GM04503 (cell line): ENCODE data around the gene HMBS.
"Not testable (repeated sequence)": the region's sequence is repeated elsewhere in the genome, so short reads cannot be mapped to it uniquely, and the experiment has no call there.

Experiments used
- DNase-seq: peaks from one replicate; pipeline ENCODE4 v3.0.0-alpha.2; 2012; ENCODE audit warnings: low read depth

The HMBS gene

DNA sequence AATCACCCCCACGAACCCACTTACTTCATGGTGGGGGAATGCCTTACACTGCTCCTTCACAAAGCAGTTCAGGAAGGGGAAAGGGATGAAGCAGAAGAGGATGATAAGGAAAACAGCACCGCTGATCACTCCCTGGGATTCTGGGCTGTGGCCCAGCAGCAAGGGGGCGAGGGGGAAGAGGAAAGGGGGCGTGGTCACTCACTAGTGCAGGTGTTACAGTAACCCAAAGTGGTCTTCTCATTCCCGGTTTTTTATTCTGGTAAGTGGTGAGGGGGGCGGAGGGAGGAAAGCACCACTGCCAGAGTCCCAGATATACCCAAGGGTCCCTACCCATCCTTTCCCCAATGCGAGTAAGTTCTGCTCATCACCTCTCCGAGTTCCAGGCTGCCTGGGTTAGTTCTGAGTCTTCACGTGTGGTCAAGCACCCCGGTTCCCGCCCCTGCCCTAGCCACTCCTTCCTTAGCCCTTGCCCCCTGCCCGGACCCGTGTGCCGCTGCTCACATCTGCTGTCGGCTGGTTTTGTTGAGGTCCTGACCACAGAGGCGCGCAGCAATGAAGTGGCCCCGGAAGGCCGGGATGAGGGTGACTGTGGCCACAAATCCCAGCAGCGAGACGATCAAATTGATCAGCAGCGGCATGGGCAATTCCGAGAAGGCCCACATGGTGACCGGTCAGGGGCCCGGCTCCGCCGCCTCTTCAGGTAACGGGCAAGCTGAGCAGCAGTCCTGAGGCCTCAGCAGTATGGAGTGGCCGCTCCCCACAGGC, 16.5 kb downstream of the HMBS start:
- no peak for DNase-seq

DNA sequence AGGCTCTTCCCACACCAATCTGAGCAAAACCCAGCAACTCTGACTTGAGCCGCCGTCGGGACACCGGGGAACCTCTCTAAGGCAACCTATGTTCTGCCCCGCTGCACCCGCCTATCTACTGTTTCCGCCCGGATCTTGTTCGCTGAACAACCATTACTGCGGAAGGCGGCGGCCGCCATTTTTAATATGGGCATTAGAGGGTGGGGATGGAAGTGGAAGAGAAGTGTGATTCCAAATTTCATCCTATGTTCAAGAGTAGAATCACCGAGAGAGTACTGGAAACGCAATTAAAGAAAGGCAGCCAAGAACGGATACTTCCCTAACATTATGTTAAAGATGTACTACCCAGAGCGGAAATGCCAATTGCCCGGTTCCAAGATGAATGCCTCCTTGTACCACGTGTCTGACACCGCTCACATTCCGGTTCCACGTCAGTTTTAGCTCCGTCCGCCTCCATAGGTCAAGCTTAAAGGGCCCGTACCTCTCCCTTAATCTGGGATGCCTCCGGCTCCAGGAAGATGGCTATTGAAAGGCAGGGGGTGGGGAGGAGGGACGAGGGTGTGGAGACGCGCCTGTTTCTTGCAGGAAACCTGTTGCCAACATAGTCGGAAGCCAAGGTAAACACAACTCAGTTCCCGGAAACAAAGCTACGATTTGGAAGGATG, 17.2 kb downstream of the HMBS start, which contains the start of gene DPAGT1:
Gene DPAGT1 (minus strand): TSS at position 95 of the 665 bp plus-strand sequence. CDS start 198 bp downstream, outside the sequence.
- DNase-seq, result peak; percentile 88

DNA sequence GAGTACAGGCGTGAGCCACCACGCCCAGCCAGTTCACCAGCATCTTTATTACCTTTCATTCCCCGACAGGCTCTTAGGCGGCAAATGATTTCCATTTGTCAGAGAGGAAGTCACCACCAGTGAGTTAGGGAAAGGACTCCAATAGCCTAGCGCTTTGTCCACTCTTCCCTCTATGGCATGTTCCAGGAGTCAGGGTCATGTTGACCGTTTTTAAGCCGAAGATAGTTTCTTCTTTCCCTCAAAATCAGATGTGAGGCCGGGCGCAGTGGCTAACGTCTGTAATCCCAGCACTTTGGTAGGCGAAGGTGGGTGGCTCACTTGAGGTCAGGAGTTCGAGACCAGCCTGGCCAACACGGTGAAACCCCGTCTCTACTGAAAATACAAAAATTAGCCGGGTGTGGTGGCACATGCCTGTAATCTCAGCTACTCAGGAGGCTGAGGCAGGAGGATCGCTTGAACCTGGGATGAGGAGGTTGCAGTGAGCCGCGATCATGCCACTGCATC, 18.5 kb downstream of the HMBS start:
- not testable (repeated sequence) for DNase-seq

DNA sequence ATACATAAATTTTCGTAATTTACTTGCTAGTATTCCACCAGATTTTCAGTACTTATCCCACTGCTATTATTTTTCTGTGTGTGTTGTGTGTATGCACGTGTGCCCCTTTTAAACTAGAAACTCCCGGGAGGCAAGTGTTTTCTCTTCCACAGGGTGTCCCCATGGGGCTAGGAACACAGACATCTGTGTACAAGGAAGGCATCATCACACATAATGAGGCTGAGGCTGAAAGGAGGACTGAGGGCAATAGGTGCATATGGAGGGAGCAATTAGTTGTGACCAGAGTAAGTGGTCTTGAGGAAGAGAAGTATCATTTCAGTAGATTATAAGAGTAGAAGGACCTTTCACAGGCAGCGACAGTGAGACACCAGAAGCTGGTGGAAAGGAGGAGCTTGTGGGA, 19.1 kb downstream of the HMBS start:
- no peak for DNase-seq

DNA sequence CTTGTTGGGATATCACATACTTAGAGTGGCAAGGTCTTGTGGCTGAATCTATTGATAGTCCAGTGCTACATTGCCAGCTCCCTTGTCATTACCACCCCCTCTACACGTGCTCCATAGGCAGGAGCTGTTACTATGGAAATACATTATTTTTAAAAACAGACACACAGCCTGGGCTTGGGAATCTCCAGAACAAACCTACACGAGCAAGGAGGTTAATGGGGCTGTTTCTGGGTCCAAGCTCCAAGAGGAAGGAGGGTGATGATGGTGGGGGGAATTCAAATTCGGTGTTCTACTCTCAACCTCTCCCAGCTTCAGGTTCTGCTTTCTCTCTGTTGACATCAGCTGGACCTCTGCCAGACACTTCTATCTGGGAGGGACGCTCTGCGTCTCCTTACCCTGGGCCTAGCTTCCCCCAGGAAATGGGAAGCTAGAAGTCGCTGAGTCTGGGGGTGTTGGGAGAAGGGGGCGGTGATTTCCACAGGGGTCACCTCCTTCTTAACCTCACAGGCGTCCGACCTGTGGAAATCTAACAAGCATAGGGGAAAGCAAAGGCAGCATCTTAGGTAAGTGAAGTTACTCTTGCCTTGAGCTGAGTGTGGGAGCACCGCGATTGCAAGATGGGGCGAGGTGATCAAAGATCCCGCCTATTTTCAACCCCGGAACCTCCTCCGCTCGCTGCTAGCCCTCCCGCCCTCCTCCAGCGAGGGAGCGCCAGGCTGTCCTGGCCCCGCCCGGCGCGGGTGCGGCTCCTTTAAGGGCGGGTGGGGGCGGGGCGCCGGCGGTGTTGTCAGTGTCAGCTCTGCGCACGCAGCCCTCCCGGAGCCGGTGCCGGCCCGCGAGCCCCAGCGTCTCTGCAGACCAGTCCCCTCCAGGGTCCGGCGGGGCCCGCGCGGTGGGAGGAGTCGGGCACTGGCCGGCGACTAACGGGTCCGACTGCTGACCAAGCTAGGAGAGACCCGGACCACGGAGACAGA, 22.2 kb downstream of the HMBS start, which contains the start of gene C2CD2L:
Gene C2CD2L (plus strand): TSS at position 781 of the 974 bp plus-strand sequence. CDS start 398 bp downstream, outside the sequence.
- DNase-seq, result peak; percentile 49

DNA sequence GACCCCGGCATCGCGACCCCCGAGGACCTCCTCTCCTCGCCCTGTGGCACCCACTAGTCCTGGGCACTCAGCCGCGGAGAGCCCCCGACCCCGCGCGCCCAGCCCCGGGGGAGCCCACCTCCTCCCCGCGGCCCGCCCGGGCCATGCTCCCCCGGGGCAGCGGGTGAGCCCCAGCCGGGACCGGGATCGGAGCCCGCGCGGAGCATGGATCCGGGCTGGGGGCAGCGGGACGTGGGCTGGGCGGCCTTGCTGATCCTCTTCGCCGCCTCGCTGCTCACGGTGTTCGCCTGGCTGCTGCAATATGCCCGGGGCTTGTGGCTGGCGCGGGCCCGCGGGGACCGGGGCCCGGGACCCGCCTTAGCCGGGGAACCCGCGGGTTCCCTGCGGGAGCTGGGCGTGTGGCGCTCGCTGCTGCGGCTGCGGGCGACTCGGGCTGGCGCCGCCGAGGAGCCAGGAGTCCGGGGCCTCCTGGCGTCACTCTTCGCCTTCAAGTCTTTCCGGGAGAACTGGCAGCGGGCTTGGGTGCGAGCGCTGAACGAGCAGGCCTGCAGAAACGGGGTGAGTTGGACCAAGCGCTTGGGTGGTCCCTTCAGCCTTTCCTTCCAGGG, 23.0 kb downstream of the HMBS start:
- DNase-seq, result no peak

DNA sequence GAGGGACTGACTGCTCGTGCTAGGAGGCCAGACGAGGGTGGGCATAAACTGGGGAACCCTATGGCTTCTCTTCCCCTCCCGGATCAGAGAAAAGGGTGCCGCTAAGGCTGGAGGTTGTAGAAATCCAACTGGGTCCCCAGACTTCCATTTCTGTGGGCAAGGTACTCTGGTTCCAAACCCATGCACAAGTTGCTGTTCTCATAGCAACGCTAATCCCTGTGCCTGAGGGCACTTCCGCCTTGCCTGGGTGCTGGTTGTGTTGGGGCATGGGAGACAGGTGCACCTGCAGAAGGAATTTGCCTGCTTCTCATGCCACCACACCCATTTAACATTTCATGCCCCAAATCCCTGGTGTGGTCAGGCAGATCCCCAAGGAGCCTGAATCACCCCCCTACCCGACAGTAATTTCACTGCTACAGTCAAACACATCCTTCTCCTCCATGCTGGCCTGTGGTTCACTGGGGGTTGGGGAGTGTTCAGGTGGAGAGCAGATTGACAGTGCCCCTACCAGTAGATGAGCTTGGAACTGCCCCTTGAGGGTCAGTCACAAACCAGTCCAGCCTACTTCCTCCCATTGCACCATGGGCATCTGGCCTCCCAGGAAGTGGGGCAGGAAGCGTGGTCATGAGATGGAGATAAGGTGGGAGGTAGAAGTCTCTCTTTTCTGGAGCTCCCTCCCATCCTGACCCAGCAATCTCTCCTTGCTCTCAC, 23.6 kb downstream of the HMBS start:
- DNase-seq, result no peak

DNA sequence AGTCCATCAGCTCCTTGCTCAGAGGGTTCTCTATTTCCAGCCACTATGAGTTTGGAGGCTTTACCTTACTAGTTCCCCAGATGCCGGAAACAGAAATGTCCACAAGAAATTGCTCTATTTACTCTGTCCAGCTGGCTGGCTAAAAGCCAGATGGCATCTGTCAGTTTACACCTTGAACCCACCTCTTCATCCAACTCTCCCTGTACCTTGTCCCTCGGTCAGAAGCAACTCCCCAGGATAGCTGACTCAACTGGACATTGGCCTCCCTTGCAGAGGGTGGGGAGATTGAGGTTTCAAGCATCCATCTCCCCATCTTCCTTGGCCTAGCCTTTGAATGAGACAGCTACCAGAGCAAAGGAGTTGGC, 24.2 kb downstream of the HMBS start:
- no peak for DNase-seq

DNA sequence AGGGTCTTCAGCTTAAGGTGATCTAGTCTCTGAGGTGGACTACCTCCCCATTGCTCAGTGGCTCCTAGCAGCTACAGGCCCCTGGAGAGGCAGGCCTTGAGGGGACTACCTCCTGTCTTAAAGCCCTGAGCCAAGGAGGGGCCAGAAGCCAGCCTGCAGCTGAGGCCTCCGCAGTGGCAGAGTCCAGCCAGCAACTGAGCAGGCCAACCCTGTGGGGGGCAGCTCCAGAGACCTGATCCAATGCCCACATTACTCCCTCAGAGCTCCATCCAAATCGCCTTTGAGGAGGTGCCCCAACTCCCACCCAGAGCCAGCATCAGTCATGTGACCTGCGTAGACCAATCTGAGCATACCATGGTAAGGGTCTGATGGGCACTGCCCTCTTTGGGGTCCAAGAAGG, 25.2 kb downstream of the HMBS start:
- no peak for DNase-seq

DNA sequence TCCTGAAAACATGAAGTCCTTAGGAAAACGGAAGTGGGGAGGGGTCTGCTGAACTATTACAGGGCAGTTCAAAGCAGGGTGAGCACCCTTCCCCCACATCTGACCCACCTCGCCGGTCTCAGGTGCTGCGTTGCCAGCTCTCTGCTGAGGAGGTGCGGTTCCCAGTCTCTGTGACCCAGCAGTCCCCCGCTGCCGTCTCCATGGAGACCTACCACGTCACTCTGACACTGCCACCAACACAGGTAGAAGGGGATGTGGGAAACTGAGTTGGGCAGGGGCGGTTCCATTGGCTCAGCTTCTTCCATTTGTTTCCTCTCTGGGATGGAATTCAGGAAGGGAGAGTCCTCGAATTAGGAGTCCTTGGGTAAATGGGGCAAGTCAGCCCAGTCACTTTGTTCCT, 25.8 kb downstream of the HMBS start:
- no peak for DNase-seq

DNA sequence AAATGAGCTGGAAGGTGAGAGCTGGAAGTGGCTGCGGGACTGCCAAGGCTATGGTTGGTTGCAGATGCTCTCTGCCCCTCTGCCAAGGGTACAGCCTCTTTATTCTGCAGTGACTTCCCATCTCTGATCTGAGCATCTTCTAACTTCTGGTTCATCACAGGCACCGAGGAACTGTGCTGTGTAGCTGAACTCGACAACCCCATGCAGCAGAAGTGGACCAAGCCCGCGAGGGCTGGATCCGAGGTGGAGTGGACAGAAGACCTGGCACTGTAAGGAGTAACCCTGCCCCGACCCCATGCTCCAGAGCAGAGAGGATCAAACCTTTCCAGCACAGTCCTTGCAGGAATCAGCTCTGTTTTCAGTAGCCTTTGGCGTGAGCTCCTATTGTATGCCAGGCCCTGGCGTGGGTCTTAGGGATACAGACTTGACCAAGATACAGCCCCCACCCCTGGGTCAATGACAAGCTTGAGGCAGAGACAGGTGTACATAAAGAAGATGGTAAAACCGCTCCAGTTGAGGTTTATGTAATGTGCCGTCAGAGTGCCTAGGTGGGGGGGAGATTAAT, 26.8 kb downstream of the HMBS start:
- DNase-seq, result no peak

DNA sequence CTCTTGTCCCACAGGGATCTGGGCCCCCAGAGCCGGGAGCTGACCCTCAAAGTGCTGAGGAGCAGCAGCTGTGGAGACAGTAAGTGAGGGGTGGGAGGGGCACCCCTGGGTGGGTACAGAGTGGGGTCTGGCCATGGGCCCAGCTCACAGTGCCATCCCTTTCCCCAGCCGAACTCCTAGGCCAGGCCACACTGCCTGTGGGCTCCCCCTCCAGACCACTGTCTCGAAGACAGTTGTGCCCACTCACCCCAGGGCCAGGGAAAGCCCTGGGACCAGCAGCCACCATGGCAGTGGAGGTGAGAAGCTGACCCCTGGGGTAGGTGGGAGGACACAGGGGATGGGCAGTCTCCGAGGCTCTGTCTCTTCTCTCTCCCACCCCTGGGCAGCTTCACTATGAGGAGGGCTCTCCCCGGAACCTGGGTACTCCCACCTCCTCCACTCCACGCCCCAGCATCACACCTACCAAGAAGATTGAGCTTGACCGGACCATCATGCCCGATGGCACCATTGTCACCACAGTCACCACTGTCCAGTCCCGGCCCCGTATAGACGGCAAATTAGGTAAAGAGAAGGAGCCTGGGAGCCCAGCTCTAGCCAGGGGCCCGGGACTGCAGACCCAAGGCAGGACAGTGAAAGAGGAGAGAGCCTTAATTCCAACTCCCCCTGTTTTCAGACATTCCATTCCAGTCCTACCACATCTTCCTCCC, 27.8 kb downstream of the HMBS start:
- DNase-seq, result no peak

DNA sequence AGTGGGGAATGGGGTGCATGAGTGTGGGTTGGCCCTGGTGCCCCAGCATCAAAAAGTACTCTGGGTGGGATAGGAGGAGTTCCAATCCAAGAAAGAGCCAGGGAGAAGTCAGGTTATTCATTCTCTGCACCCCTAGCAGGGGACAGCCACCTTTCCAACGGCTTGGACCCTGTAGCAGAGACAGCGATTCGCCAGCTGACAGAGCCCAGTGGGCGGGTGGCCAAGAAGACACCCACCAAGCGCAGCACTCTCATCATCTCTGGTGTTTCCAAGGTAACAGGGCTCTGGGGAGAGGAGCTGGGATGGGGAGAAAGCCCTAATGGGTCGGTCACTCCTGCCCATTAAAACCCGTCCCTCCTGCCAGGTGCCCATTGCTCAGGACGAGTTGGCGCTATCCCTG, 29.0 kb downstream of the HMBS start:
- DNase-seq, result no peak

DNA sequence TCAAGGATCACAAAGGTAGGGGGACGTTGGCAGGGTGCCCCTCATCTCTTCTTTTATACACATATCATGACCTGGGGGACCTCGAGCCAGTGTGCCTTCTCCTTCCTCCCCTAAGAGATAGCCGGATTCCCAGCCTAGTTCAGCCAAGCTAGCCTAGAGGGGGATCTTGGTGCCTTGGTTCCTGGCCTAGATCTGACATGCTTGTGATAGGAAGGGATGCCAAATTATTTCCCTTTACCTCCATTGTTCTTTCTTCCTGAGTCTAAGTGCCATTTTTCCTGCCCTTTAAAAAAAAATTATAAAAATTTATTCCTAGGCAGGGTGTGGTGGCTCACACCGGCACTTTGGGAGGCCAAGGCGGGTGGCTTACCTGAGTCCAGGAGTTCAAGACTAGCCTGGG, 29.7 kb downstream of the HMBS start:
- DNase-seq, result no peak

DNA sequence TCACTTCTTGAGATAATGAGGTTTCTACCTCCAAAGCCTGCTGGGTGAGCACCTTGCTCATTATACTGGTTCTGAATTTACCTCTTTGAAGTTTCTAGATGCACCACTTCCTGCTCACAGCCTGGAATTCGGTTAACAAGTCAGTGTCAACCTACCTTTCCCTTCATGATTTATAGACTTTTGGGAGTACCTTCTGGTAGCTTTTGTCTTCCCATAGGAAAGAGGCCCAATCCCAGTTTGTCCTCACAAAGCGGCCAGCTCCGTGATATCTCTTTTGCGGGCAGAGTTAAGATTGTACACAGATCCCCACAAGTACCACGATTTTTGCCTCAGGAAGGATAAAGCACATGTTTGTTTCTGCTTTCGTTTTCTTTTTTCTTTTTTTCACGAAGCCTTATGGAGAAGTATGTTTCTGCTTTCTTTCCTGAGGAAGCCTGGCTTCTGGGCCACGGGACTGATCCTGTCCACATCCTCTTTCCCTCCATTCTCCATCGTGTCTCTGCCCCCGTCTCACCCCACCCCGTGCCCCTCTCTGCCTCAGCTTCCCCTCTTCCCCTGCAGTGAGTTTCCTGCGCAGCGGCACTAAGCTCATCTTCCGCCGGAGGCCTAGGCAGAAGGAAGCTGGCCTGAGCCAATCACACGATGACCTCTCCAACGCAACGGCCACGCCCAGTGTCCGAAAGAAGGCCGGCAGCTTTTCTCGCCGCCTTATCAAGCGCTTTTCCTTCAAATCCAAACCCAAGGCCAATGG, 31.0 kb downstream of the HMBS start:
- no peak for DNase-seq

DNA sequence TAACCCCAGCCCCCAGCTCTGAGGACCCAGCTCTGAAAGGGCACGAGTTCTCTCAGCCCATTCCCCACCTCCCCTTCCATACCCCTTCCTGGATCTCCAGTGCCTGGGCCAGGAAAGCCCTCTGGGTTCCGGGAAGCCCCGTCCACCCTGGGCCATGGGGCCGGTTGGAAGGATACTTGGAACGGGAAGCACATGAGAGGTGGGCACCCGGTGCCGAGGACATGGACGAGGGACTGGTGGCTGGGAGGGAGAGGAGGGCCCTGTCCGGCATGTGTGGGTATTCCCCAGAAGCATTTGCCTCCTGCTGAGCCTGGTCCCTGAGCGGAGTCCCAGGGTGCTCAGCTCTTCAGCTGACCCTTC, 31.5 kb downstream of the HMBS start:
- no peak for DNase-seq

DNA sequence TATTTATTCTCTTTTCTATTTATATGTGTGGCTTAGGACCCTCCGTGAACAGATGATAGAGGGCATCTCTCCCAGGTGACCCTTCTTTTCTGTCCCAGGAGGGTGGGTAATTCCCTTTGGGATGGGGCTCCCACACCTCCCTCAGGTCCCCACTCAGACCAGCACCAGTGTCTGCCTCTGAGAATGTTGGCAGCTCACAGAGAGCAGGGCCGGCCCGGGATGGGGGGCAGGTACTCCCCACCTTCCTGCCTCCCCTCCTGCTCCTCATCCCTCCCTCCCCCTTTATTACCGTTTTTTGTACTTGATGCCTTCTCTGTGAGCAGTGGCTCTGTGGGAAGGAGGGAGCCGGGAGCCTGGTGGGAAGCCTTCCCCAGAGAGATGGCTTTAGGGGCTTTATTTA, 31.9 kb downstream of the HMBS start:
- DNase-seq, result no peak

DNA sequence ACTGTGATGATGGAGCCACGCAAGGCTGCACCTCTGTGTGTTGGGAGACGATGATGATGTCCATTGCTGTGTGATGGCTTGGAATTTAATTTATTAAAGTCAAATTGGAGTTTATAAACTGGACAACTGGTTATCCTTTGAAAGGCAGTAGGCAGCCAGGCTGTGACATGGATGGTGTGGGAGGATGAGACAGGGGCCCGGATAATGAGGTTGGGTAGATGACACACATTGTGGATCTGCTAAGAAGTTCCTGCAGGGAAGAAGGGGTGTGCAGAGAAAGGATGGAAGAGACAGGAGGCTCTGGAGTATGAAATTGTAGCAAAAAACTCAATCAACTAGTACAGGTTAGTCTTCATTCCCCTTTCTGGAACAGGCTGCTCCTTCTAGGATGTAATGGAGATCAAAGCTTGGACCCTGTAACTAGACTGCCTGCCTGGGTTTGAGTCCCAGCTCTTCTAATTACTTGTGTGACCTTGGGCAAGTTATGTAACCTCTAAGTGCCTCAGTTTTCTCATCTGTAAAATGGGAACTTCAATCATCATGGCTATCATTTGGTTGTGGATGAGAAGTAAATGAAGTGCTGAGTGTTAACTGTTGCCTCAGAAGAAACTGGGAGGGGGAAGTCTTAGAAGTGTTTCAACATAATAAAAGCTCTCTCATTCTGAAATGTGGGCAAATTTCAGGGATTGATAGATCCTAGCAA, 32.5 kb downstream of the HMBS start:
- no peak for DNase-seq

DNA sequence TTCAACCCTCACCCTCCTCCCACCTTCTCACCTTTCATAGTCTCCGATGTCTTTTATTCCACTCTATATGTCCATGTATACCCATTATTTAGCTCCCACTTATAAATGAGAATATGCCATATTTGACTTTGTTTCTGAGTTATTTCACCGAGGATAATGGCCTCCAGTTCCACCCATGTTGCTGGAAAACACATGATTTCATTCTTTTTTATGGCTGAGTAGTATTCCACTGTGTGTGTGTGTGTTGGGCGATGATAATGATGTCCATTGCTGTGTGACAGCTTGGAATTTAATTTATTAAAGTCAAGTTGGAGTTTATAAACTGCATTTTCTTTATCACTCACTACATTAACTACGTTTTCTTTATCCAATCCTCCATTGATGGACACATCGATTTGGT, 33.5 kb downstream of the HMBS start:
- DNase-seq, result no peak
